Heart left ventricle (tissue), 13 donors: Measurements from ENCODE around the gene PLAU.

Experiments
- POLR2A ChIP-seq, 2 donors: fragments of 450-650 bp; IDR thresholded peaks; one replicate each; pipeline ENCODE4 v1.6.1; 2017; ENCODE audit warnings: antibody characterized with exemption in 2 of 2, mild to moderate bottlenecking in 2 of 2, moderate library complexity in 2 of 2
- TF ChIP-seq, protein P1 (sequence below), 12 donors: fragments of 200-600 bp; sonication (generic) in 4 of 12; IDR thresholded peaks; one replicate each; pipeline versions ENCODE4 v1.5.0 to v1.8.0; 2018 to 2022; ENCODE audit warnings: antibody characterized with exemption in 12 of 12, mild to moderate bottlenecking in 5 of 12
- donor health status: ischemic (EF 13 %, LVEDD 7.1; RV severe dilation, severe dysfunction).
- donor health status: DM: no; HTN: yes; CAD: no.
- donor health status: DM: no; HTN: no; CAD: no.
- donor health status: ischemic (EF 25% LVEDD 6.9; RV normal size, moderate dysfunction).
- donor health status: ischemic (EF 25% LVEDD 5.7; RV mildly dilated, moderate dysfunction).
- donor health status: ischemic (EF 35%, LVEDD 5.7; RV mildly dilated, moderate dysfunction).
- donor health status: nonischemic (EF 11% LVEDD 7.7; RV severe dilation, severe dysfunction).
- donor health status: DM: yes; HTN: yes; CAD: no.
- donor health status: PGD.
- donor health status: ischemic (EF 29% LVEDD 5.4; RV normal size, mild dysfunction).
- donor health status: nonischemic (EF 23%, LVEDD 6.1; RV moderate dilation, normal function).

- TF ChIP-seq, protein P1, sequence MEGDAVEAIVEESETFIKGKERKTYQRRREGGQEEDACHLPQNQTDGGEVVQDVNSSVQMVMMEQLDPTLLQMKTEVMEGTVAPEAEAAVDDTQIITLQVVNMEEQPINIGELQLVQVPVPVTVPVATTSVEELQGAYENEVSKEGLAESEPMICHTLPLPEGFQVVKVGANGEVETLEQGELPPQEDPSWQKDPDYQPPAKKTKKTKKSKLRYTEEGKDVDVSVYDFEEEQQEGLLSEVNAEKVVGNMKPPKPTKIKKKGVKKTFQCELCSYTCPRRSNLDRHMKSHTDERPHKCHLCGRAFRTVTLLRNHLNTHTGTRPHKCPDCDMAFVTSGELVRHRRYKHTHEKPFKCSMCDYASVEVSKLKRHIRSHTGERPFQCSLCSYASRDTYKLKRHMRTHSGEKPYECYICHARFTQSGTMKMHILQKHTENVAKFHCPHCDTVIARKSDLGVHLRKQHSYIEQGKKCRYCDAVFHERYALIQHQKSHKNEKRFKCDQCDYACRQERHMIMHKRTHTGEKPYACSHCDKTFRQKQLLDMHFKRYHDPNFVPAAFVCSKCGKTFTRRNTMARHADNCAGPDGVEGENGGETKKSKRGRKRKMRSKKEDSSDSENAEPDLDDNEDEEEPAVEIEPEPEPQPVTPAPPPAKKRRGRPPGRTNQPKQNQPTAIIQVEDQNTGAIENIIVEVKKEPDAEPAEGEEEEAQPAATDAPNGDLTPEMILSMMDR (IDR thresholded peaks at IDR 0.05), result no peak
- TF ChIP-seq POLR2A (IDR thresholded peaks at IDR 0.05), result no peak
Observed at GRCh38 chr10:73887294-73888039, 23.5 kb upstream of the PLAU start.
